Right lobe of liver (tissue), 6 donors: ENCODE measurements around the gene ERBB4. TPM values are rescaled to one million over a fixed set of nuclear protein-coding genes. Genes with fewer than 3 reads are reported as not detected.

Experiments used
- ATAC-seq, 4 donors: fragments of 200-7000 bp; cut with Tn5 transposase; one replicate each; pipeline ENCODE4 v1.9.1; 2020; ENCODE audit warnings: mild to moderate bottlenecking in 4 of 4, moderate library complexity in 4 of 4
- DNase-seq, 3 donors: peaks; one replicate each; pipeline ENCODE4 v3.0.0-alpha.2; 2020
- H3K27ac ChIP-seq, 3 donors: fragments of 200-600 bp; one replicate each; pipeline ENCODE4 v1.8.0; 2022
- H3K27me3 ChIP-seq, 2 donors: fragments of 200-600 bp; one replicate each; pipeline ENCODE4 v1.8.0; 2022
- H3K36me3 ChIP-seq, 4 donors: fragments of 200-600 bp; sonication (generic) in 1 of 4; one replicate each; pipeline versions ENCODE4 v1.5.1 to v1.8.0; 2017 to 2022; ENCODE audit warnings: control low read depth in 1 of 4
- H3K4me1 ChIP-seq, 4 donors: fragments of 200-600 bp; sonication (generic) in 1 of 4; one replicate each; pipeline versions ENCODE4 v1.5.1 to v1.8.0; 2017 to 2022; ENCODE audit warnings: control low read depth in 1 of 4
- H3K4me3 ChIP-seq, 3 donors: fragments of 200-600 bp; one replicate each; pipeline ENCODE4 v1.8.0; 2022
- H3K9me3 ChIP-seq, 4 donors: fragments of 200-600 bp; sonication (generic) in 1 of 4; one replicate each; pipeline versions ENCODE4 v1.5.1 to v1.8.0; 2017 to 2022; ENCODE audit warnings: control low read depth in 1 of 4
- CTCF ChIP-seq, 4 donors: fragments of 200-600 bp in 3 of 4; fragments of 450-650 bp in 1 of 4; IDR thresholded peaks; one replicate each; pipeline versions ENCODE4 v1.5.1 to v1.8.0; 2016 to 2022; ENCODE audit warnings: antibody characterized with exemption in 4 of 4, mild to moderate bottlenecking in 2 of 4
- POLR2A ChIP-seq: fragments of 450-650 bp; IDR thresholded peaks from one replicate; pipeline ENCODE4 v1.6.1; 2017; ENCODE audit warnings: antibody characterized with exemption, mild to moderate bottlenecking
- WGBS: methylation state at CpG from one replicate; pipeline ENCODE4 v1.1.6; 2018; ENCODE audit warnings: low coverage, low lambda C conversion rate; ENCODE audit not compliant: insufficient coverage; ENCODE audit errors: missing lambda C conversion rate; 5-methylcytosine and 5-hydroxymethylcytosine counted together
- intact Hi-C, 2 donors: fragments of 100-400 bp; cut with DNase I; formaldehyde crosslinking; loops; one replicate each; pipeline versions ENCODE4 v1.11.2 to v1.14.1; 2022
- total RNA-seq, 6 experiments: library from RNA; depleted of rRNA in 2 of 6; stranded (reverse); fragments of >200 nt in 2 of 6; fragmentation: NEBNext Ultra II Directional in 3 of 6; extraction: Animal tissue kit (Norgen Biotek cat#: 25700) in 3 of 6; gene quantifications; one replicate each; pipeline versions ENCODE4 v1.1.0 to v1.2.4, GENCODE V29; 2016 to 2023
- donor health status: DM: no; HTN: yes; CAD: no.
- donor health status: DM: no; HTN: no; CAD: no.
- donor health status: DM: no; HTN: no; CAD: no.
- donor health status: DM: no; HTN: yes; CAD: no.
- donor health status: DM: no; HTN: yes; CAD: no.

The ERBB4 gene
- total RNA-seq, 6 experiments from 2014 or later: 0.02 to 0.59 (median 0.08) TPM; not detected in 2

- DNase-seq (no peak), ATAC-seq (no peak)
- no peaks in the 10 kb centered on the region for H3K4me1 ChIP-seq
- no peak overlapping the region for H3K27ac ChIP-seq
- H3K9me3 ChIP-seq: no peaks in the 10 kb centered on the region
- no peak for TF ChIP-seq POLR2A
- TF ChIP-seq CTCF (IDR thresholded peaks at IDR 0.05): no peak
- 60% methylated on average over 2 of the region's 2 CpGs for WGBS
- intact Hi-C loops: no loop called here
- no peaks in the 10 kb centered on the region for H3K36me3 ChIP-seq
- no peak overlapping the region for H3K4me3 ChIP-seq
- no peaks in the 10 kb centered on the region for H3K27me3 ChIP-seq
These were observed 264.4 kb downstream of the ERBB4 start for GRCh38 chr2:212274215-212274614.

GRCh38 chr2:212271583-212271982 is 267.0 kb downstream of the ERBB4 start:
- Histone ChIP-seq H3K36me3 (no peaks in the 10 kb centered on the region), H3K27ac (no peak overlapping the region), H3K4me3 (no peak overlapping the region), H3K27me3 (no peaks in the 10 kb centered on the region), H3K9me3 (no peaks in the 10 kb centered on the region), H3K4me1 (no peaks in the 10 kb centered on the region)
- ATAC-seq (no peak), DNase-seq (no peak)
- intact Hi-C loops: no loop called here
- 23% methylated on average over 3 of the region's 3 CpGs for WGBS
- TF ChIP-seq POLR2A (no peak), CTCF (IDR thresholded peaks at IDR 0.05) (no peak)

GRCh38 chr2:212269005-212269404 is 269.6 kb downstream of the ERBB4 start:
- Histone ChIP-seq H3K9me3 (no peaks in the 10 kb centered on the region), H3K27ac (no peak overlapping the region), H3K27me3 (no peaks in the 10 kb centered on the region), H3K36me3 (no peaks in the 10 kb centered on the region), H3K4me1 (no peaks in the 10 kb centered on the region), H3K4me3 (no peak overlapping the region)
- intact Hi-C loops: no loop called here
- DNase-seq: no peak
- WGBS: 8% methylated on average over 1 of the region's 1 CpG
- ATAC-seq: no peak
- TF ChIP-seq POLR2A (no peak), CTCF (IDR thresholded peaks at IDR 0.05) (no peak)

- Histone ChIP-seq H3K27me3 (no peaks in the 10 kb centered on the region), H3K4me3 (no peak overlapping the region), H3K36me3 (no peaks in the 10 kb centered on the region), H3K9me3 (no peaks in the 10 kb centered on the region), H3K27ac (no peak overlapping the region), H3K4me1 (no peaks in the 10 kb centered on the region)
- ATAC-seq (no peak), DNase-seq (no peak)
- TF ChIP-seq POLR2A (no peak), CTCF (IDR thresholded peaks at IDR 0.05) (no peak)
- intact Hi-C loops: no loop called here
- 22% methylated on average over 1 of the region's 1 CpG for WGBS
These were observed 272.3 kb downstream of the ERBB4 start for GRCh38 chr2:212266297-212266696.

- Histone ChIP-seq H3K36me3 (no peaks in the 10 kb centered on the region), H3K27me3 (no peaks in the 10 kb centered on the region), H3K4me3 (no peak overlapping the region), H3K27ac (no peak overlapping the region), H3K9me3 (no peaks in the 10 kb centered on the region), H3K4me1 (no peaks in the 10 kb centered on the region)
- no peak for ATAC-seq
- 25% methylated on average over 1 of the region's 3 CpGs for WGBS
- intact Hi-C loops: no loop called here
- DNase-seq: no peak
- TF ChIP-seq CTCF (IDR thresholded peaks at IDR 0.05) (no peak), POLR2A (no peak)
These were observed 272.8 kb downstream of the ERBB4 start for GRCh38 chr2:212265777-212266176.
